HG03378 (cell line): Measurements from ENCODE around the gene ANXA3.
"Not testable (repeated sequence)": the region's sequence is repeated elsewhere in the genome, so short reads cannot be mapped to it uniquely, and the experiment has no call there.

ENCODE experiments used
- ATAC-seq: cut with Tn5 transposase; IDR thresholded peaks from one replicate; pipeline ENCODE4 v1.9.1; 2021; ENCODE audit warnings: mild to moderate bottlenecking, moderate library complexity; ENCODE audit not compliant: unreplicated experiment

ANXA3 gene, protein sequence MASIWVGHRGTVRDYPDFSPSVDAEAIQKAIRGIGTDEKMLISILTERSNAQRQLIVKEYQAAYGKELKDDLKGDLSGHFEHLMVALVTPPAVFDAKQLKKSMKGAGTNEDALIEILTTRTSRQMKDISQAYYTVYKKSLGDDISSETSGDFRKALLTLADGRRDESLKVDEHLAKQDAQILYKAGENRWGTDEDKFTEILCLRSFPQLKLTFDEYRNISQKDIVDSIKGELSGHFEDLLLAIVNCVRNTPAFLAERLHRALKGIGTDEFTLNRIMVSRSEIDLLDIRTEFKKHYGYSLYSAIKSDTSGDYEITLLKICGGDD

GRCh38 chr4:78551420-78552351 is at the start of gene ANXA3:
Gene ANXA3 (plus strand): TSS chr4:78551770. CDS start chr4:78554474, 2,704 bp downstream.
- no peak for ATAC-seq

DNA sequence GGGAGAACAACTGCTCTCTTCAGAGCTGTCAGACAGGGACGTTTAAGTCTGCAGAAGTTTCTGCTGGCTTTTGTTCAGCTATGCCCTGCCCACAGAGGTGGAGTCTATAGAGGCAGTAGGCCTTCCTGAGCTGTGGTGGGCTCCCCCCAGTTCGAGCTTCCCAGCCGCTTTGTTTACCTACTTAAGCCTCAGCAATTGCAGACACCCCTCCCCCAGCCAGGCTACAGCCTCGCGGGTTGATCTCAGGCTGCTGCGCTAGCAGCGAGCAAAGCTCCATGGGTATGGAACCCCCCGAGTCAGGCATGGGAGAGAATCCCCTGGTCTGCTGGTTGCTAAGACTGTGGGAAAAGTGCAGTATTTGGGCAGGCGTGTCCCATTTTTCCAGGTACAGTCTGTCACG is 45.3 kb upstream of the ANXA3 start:
- not testable (repeated sequence) for ATAC-seq

DNA sequence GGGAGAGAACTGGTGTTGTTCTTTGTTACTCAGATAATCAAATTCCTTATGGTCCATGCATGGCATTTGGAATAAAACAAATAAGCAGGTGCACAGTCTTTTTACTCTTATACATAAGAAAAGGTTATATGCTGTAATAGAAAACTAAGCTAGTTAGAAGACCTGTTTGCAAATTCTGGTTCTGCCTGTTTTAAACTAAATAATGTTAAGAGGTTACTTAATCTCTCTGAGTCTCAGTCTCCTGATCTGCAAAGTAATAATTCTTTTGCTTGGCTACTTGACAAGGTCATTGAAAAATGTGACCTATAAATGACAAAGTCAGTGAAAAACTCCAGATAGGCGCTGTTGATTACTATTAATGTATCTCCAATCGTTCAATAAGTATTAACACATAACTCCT is 42.5 kb upstream of the ANXA3 start:
- no peak for ATAC-seq

- ATAC-seq: no peak
Observed at GRCh38 chr4:78510108-78510507, 41.5 kb upstream of the ANXA3 start.

DNA sequence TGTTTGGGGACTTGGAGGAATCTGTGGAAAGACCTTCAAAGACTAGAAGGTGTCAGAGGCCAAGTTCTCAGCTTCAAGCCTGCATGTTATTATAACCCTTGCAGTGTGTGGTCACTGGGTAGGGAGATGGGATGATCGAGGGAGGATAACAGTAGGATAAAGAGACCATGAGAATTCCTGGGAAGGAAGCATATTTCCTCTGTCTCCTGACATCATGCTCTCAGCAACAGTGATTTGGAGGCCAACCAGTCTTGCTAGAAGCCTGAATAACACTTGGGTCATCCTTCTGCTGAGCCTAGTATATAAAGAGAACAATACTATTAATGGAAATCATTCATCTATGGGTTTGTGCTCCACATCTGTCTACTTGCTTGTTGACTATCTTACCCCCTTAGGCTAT is 40.9 kb upstream of the ANXA3 start:
- no peak for ATAC-seq

- no peak for ATAC-seq
Observed at GRCh38 chr4:78512357-78512920, 39.1 kb upstream of the ANXA3 start.

DNA sequence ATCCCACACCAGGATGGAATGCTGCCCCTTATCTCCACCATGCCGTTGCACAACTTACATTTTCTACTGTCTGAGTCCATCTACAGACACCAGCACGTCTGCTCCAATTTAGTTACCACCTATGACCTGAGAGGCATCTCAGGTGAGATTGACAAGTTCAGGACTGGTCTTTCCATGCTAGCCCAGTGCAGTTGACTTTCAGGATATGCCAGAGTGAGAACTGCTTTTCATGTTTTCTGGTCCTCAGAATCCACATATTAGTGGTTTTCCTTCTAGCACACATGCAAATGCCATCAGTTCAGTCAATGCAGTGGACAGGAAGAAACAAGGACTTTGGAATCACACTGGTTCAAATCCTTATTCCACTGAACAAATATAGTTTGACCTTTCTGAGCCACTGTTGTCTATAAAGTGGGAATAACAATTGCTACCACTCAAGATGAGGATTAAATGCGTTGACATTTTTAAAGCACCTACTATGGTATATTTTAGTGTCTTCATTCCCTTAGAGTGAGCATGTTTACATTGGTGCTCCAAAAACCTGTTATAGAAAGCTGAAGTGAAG is 38.1 kb upstream of the ANXA3 start:
- no peak for ATAC-seq

- ATAC-seq: no peak
Observed at GRCh38 chr4:78517050-78517652, 34.4 kb upstream of the ANXA3 start.

GRCh38 chr4:78518561-78518960 is 33.0 kb upstream of the ANXA3 start:
- ATAC-seq: no peak

- no peak for ATAC-seq
Observed at GRCh38 chr4:78519962-78520361, 31.6 kb upstream of the ANXA3 start.

GRCh38 chr4:78520808-78521226 is 30.8 kb upstream of the ANXA3 start:
- ATAC-seq: no peak

GRCh38 chr4:78524009-78524408 is 27.6 kb upstream of the ANXA3 start:
- ATAC-seq: no peak

- ATAC-seq: no peak
Observed at GRCh38 chr4:78525559-78525958, 26.0 kb upstream of the ANXA3 start.

GRCh38 chr4:78527103-78527502 is 24.5 kb upstream of the ANXA3 start:
- ATAC-seq: no peak

DNA sequence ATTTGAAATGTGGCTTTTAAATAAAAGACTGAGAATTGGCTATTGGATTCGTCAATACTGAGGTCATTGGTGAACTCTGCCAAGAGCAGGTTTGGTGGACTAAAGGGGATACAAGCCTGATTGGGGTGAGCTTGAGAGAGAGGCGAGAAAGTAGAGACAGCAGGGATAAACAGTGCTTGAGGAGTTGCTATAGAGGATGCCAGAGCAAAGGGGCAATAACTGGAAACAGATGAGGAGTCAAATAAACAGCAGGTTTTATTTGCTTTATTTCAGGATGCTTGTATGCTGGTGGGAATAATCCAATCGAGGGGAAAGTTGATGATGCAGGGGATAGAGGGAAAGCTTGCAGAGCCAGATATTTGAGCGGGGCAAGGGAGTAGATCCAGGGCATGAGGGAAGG is 24.0 kb upstream of the ANXA3 start:
- ATAC-seq: no peak

DNA sequence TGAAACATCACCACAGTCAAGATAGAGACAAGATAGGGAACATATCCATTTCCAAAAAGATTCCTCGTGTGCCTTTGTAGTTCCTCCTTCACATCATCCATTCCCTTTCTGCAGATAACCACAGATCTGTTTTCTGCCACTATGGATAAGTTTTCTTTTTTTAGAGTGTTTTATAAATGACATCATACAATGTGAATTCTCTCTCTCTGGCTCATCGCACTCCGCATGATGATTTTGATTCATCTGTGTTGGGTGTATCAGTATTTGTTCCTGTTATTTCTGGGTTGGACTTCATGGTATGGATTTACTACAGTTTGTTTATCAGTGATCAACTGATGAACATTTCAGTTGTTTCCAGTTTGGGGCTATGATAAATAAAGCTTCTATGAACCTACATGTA is 23.2 kb upstream of the ANXA3 start:
- ATAC-seq: no peak

- no peak for ATAC-seq
Observed at GRCh38 chr4:78529569-78530209, 21.9 kb upstream of the ANXA3 start.

- no peak for ATAC-seq
Observed at GRCh38 chr4:78532046-78532445, 19.5 kb upstream of the ANXA3 start.

GRCh38 chr4:78533854-78534253 is 17.7 kb upstream of the ANXA3 start:
- no peak for ATAC-seq

DNA sequence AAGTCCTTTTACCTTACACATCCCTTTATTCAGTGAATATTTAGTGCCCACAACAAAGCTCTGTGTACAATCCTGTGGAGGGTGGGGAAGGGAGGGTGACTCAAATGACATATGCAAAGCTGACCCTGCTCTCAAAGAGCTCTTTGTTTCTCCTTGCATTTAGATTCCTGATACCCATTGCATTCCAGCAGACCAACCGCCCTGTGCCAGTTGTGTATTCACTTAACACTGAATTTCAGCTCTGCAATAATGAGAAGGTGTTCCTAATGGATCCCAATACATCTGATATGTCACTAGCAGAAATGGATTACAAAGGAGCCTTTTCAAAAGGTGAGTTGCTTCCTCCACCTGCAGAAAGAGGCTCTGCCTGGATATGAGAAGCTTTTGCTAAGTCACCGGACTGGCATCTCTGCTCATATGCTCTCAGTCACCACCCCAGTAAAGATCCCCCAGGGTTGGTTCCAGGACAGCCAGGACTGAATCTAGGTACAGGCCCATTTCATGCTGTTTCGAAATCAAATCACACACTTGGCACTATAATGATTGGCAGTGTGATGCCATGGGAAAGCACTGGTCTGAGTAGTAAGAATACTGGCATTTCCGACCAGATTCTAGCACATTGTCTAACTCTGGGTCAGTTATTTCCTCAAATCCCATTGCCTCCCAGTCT is 17.1 kb upstream of the ANXA3 start:
- no peak for ATAC-seq
